ENCODE results near the gene AADACL2. TPM values are rescaled to one million over a fixed set of nuclear protein-coding genes. Genes with fewer than 3 reads are reported as not detected.

The AADACL2 gene
- total and polyA plus RNA-seq, 11 donors: 1.4 TPM; not detected in 10

- TF ChIP-seq CTCF (IDR thresholded peaks at IDR 0.05): no peak
- no peak for TF ChIP-seq POLR2A (IDR thresholded peaks at IDR 0.05)
- intact Hi-C loops (cut with DNase I): no loop called here
- WGBS, 4 donors: 70 to 77% (median 71%) methylated on average over 6 of the region's 6 CpGs
- Histone ChIP-seq H3K4me3 (no peak overlapping the region), H3K9me3 (peaks cover 0 to 16% (median 0%) of the 10 kb centered on the region in 12 donors), H3K27me3 (no peaks in the 10 kb centered on the region), H3K4me1 (no peaks in the 10 kb centered on the region), H3K36me3 (no peaks in the 10 kb centered on the region), H3K27ac (no peak overlapping the region)
- no peak for ATAC-seq
- DNase-seq: no peak
Observed at GRCh38 chr3:151724576-151725562, 8.9 kb upstream of the AADACL2 start.

- ATAC-seq (no peak), DNase-seq (no peak)
- WGBS, 4 donors: 65 to 82% (median 74%) methylated on average over 1 of the region's 1 CpG
- no peak overlapping the region for H3K4me3 ChIP-seq
- TF ChIP-seq POLR2A (IDR thresholded peaks at IDR 0.05): no peak
- no peak for TF ChIP-seq CTCF (IDR thresholded peaks at IDR 0.05)
- no peaks in the 10 kb centered on the region for H3K27me3 ChIP-seq
- no peaks in the 10 kb centered on the region for H3K36me3 ChIP-seq
- no peaks in the 10 kb centered on the region for H3K4me1 ChIP-seq
- H3K9me3 ChIP-seq: peaks cover 0 to 16% (median 0%) of the 10 kb centered on the region in 12 donors
- intact Hi-C loops (cut with DNase I): no loop called here
- H3K27ac ChIP-seq: no peak overlapping the region
Observed at GRCh38 chr3:151726016-151726415, 7.7 kb upstream of the AADACL2 start.

- DNase-seq (no peak), ATAC-seq (no peak)
- intact Hi-C loops (cut with DNase I): no loop called here
- no peak overlapping the region for H3K27ac ChIP-seq
- no peaks in the 10 kb centered on the region for H3K27me3 ChIP-seq
- WGBS, 4 donors: 78 to 83% (median 79%) methylated on average over 2 of the region's 2 CpGs
- no peaks in the 10 kb centered on the region for H3K4me1 ChIP-seq
- TF ChIP-seq POLR2A (IDR thresholded peaks at IDR 0.05) (no peak), CTCF (IDR thresholded peaks at IDR 0.05) (no peak)
- no peak overlapping the region for H3K4me3 ChIP-seq
- no peaks in the 10 kb centered on the region for H3K36me3 ChIP-seq
- H3K9me3 ChIP-seq: peaks cover 0 to 9% (median 0%) of the 10 kb centered on the region in 12 donors
Observed at GRCh38 chr3:151732861-151733260, 866 bp upstream of the AADACL2 start.

- DNase-seq (no peak), ATAC-seq (no peak)
- intact Hi-C loops (cut with DNase I): no loop called here
- H3K36me3 ChIP-seq: no peaks in the 10 kb centered on the region
- WGBS, 4 donors: 63 to 72% (median 66%) methylated on average over 4 of the region's 4 CpGs
- H3K4me1 ChIP-seq: no peaks in the 10 kb centered on the region
- H3K27me3 ChIP-seq: no peaks in the 10 kb centered on the region
- no peak overlapping the region for H3K4me3 ChIP-seq
- H3K9me3 ChIP-seq: peaks cover 0 to 15% (median 0%) of the 10 kb centered on the region in 12 donors
- H3K27ac ChIP-seq: no peak overlapping the region
- TF ChIP-seq CTCF (IDR thresholded peaks at IDR 0.05) (no peak), POLR2A (IDR thresholded peaks at IDR 0.05) (no peak)
Observed at GRCh38 chr3:151740581-151740980, 6.9 kb downstream of the AADACL2 start.

Measured in heart left ventricle (tissue), 16 donors.